ENCODE measurements around the gene PDXK. TPM values are rescaled to one million over a fixed set of nuclear protein-coding genes. Genes with fewer than 3 reads are reported as not detected.

PDXK gene
- total RNA-seq, 1 experiment from 2014 or later: 276 TPM

GRCh38 chr21:43684424-43684823 lies 34.5 kb upstream of the PDXK start:
- no peak for DNase-seq
- no TSS peak for BruUV-seq (replicated peaks)
- Mint-ChIP-seq H3K9me3 (ENCODE audit: unreplicated experiment) (no peaks in the 10 kb centered on the region), H3K36me3 (ENCODE audit: insufficient read depth, unreplicated experiment) (peaks cover 91% of the 10 kb centered on the region), H3K27me3 (ENCODE audit: insufficient read depth, unreplicated experiment) (no peaks in the 10 kb centered on the region), H3K4me1 (ENCODE audit: low read depth, unreplicated experiment) (peaks cover 7% of the 10 kb centered on the region), H3K27ac (ENCODE audit: unreplicated experiment) (no peak overlapping the region), H3K4me3 (ENCODE audit: unreplicated experiment) (no peak overlapping the region)
- intact Hi-C loops (cut with micrococcal nuclease; ENCODE audit: unreplicated experiment): no loop called here
- ChIA-PET POLR2A (no interaction called here), CTCF (no interaction called here)
- H3K4me1 ChIP-seq: no peaks in the 10 kb centered on the region
- no peaks in the 10 kb centered on the region for H3K27me3 ChIP-seq (replicated peaks; ENCODE audit: control insufficient read depth, insufficient read depth, low read length)
- H3K4me3 ChIP-seq (ENCODE audit: low read depth, low read length): no peak overlapping the region
- no peaks in the 10 kb centered on the region for H3K9me3 ChIP-seq
- TF ChIP-seq CTCF (IDR thresholded peaks at IDR 0.05; ENCODE audit: insufficient read depth in 1 of 2, low read depth in 1 of 2, low read length in 1 of 2, severe bottlenecking in 1 of 2, unreplicated experiment in 1 of 2): no peak
- H3K36me3 ChIP-seq (ENCODE audit: control insufficient read depth, insufficient read depth, low read length): peaks cover 2% of the 10 kb centered on the region

- POLR2A ChIA-PET: no interaction called here
- no peak overlapping the region for H3K4me3 Mint-ChIP-seq (ENCODE audit: unreplicated experiment)
- H3K36me3 Mint-ChIP-seq (ENCODE audit: insufficient read depth, unreplicated experiment): peaks cover 89% of the 10 kb centered on the region
- Histone ChIP-seq H3K9me3 (no peaks in the 10 kb centered on the region), H3K36me3 (ENCODE audit: control insufficient read depth, insufficient read depth, low read length) (peaks cover 2% of the 10 kb centered on the region), H3K27me3 (replicated peaks; ENCODE audit: control insufficient read depth, insufficient read depth, low read length) (no peaks in the 10 kb centered on the region), H3K4me3 (ENCODE audit: low read depth, low read length) (no peak overlapping the region), H3K4me1 (no peaks in the 10 kb centered on the region)
- peak overlapping the region; percentile 65 for H3K27ac Mint-ChIP-seq (ENCODE audit: unreplicated experiment)
- DNase-seq: no peak
- CTCF ChIA-PET: no interaction called here
- TF ChIP-seq CTCF (IDR thresholded peaks at IDR 0.05; ENCODE audit: insufficient read depth in 1 of 2, low read depth in 1 of 2, low read length in 1 of 2, severe bottlenecking in 1 of 2, unreplicated experiment in 1 of 2): no peak
- intact Hi-C loops (cut with micrococcal nuclease; ENCODE audit: unreplicated experiment): no loop called here
- H3K4me1 Mint-ChIP-seq (ENCODE audit: low read depth, unreplicated experiment): no peaks in the 10 kb centered on the region
- BruUV-seq (replicated peaks): no TSS peak
- H3K9me3 Mint-ChIP-seq (ENCODE audit: unreplicated experiment): no peaks in the 10 kb centered on the region
- H3K27me3 Mint-ChIP-seq (ENCODE audit: insufficient read depth, unreplicated experiment): no peaks in the 10 kb centered on the region
Measured at GRCh38 chr21:43686811-43687565, 31.9 kb upstream of the PDXK start.

GRCh38 chr21:43687566-43688399 lies 31.1 kb upstream of the PDXK start:
- no peak overlapping the region for H3K4me3 ChIP-seq (ENCODE audit: low read depth, low read length)
- TF ChIP-seq CTCF (IDR thresholded peaks at IDR 0.05; ENCODE audit: insufficient read depth in 1 of 2, low read depth in 1 of 2, low read length in 1 of 2, severe bottlenecking in 1 of 2, unreplicated experiment in 1 of 2): no peak
- intact Hi-C loops (cut with micrococcal nuclease; ENCODE audit: unreplicated experiment): no loop called here
- Mint-ChIP-seq H3K36me3 (ENCODE audit: insufficient read depth, unreplicated experiment) (peaks cover 88% of the 10 kb centered on the region), H3K27ac (ENCODE audit: unreplicated experiment) (no peak overlapping the region), H3K4me1 (ENCODE audit: low read depth, unreplicated experiment) (no peaks in the 10 kb centered on the region), H3K9me3 (ENCODE audit: unreplicated experiment) (no peaks in the 10 kb centered on the region), H3K4me3 (ENCODE audit: unreplicated experiment) (no peak overlapping the region), H3K27me3 (ENCODE audit: insufficient read depth, unreplicated experiment) (no peaks in the 10 kb centered on the region)
- peaks cover 2% of the 10 kb centered on the region for H3K36me3 ChIP-seq (ENCODE audit: control insufficient read depth, insufficient read depth, low read length)
- H3K27me3 ChIP-seq (replicated peaks; ENCODE audit: control insufficient read depth, insufficient read depth, low read length): no peaks in the 10 kb centered on the region
- H3K9me3 ChIP-seq: no peaks in the 10 kb centered on the region
- TSS peak; percentile 84 for BruUV-seq (replicated peaks)
- ChIA-PET POLR2A (no interaction called here), CTCF (no interaction called here)
- H3K4me1 ChIP-seq: no peaks in the 10 kb centered on the region
- DNase-seq: no peak

Measured in Caco-2 (cell line).